Parathyroid adenoma (tissue), 2 donors: ENCODE results near the gene FGGY.
"Not testable (repeated sequence)": the region's sequence is repeated elsewhere in the genome, so short reads cannot be mapped to it uniquely, and the experiment has no call there.

Source experiments
- H2AFZ ChIP-seq: fragments of 300-600 bp; sonication (generic); one replicate; pipeline ENCODE4 v1.7.0; 2017; ENCODE audit warnings: antibody characterized with exemption, mild to moderate bottlenecking
- H3K27ac ChIP-seq: fragments of 300-600 bp; sonication (generic); one replicate; pipeline ENCODE4 v1.7.0; 2017
- H3K27me3 ChIP-seq: fragments of 300-600 bp; sonication (generic); one replicate; pipeline ENCODE4 v1.7.0; 2017; ENCODE audit warnings: low read length; ENCODE audit not compliant: control insufficient read depth, insufficient read depth
- H3K36me3 ChIP-seq: fragments of 300-600 bp; sonication (generic); one replicate; pipeline ENCODE4 v1.7.0; 2017; ENCODE audit warnings: low read length; ENCODE audit not compliant: control insufficient read depth, insufficient read depth
- H3K4me1 ChIP-seq: fragments of 300-600 bp; sonication (generic); one replicate; pipeline ENCODE4 v1.7.0; 2017; ENCODE audit warnings: control low read depth
- H3K4me2 ChIP-seq: fragments of 300-600 bp; sonication (generic); one replicate; pipeline ENCODE4 v1.7.0; 2017; ENCODE audit warnings: low read length
- H3K4me3 ChIP-seq: fragments of 300-600 bp; sonication (generic); one replicate; pipeline ENCODE4 v1.7.0; 2017; ENCODE audit warnings: low read depth, low read length
- H3K79me2 ChIP-seq: fragments of 300-600 bp; sonication (generic); one replicate; pipeline ENCODE4 v1.7.0; 2017; ENCODE audit warnings: control low read depth
- H3K9ac ChIP-seq: fragments of 300-600 bp; sonication (generic); one replicate; pipeline ENCODE4 v1.7.0; 2017; ENCODE audit warnings: mild to moderate bottlenecking
- H3K9me3 ChIP-seq: fragments of 300-600 bp; sonication (generic); one replicate; pipeline ENCODE4 v1.7.0; 2017; ENCODE audit warnings: low read length; ENCODE audit not compliant: control insufficient read depth
- CTCF ChIP-seq: fragments of 300-600 bp; sonication (generic); IDR thresholded peaks from one replicate; pipeline ENCODE4 v1.7.0; 2017; ENCODE audit warnings: antibody characterized with exemption, mild to moderate bottlenecking
- donor health status: primary hyperparathyroidism.

The FGGY gene

GRCh38 chr1:59601811-59602210 lies 304.9 kb downstream of the FGGY start:
- Histone ChIP-seq H3K9me3 (no peaks in the 10 kb centered on the region), H3K4me2 (no peak overlapping the region), H3K27ac (no peak overlapping the region), H3K9ac (no peak overlapping the region), H3K36me3 (no peaks in the 10 kb centered on the region), H3K4me1 (no peaks in the 10 kb centered on the region), H2AFZ (no peak overlapping the region), H3K4me3 (no peak overlapping the region), H3K79me2 (no peaks in the 10 kb centered on the region), H3K27me3 (no peaks in the 10 kb centered on the region)
- no peak for TF ChIP-seq CTCF

GRCh38 chr1:59604191-59604590 lies 307.3 kb downstream of the FGGY start:
- no peak overlapping the region for H3K9ac ChIP-seq
- no peak overlapping the region for H3K27ac ChIP-seq
- H3K4me1 ChIP-seq = no peaks in the 10 kb centered on the region
- no peaks in the 10 kb centered on the region for H3K79me2 ChIP-seq
- no peak overlapping the region for H2AFZ ChIP-seq
- H3K9me3 ChIP-seq = no peaks in the 10 kb centered on the region
- H3K27me3 ChIP-seq = no peaks in the 10 kb centered on the region
- TF ChIP-seq CTCF = no peak
- no peaks in the 10 kb centered on the region for H3K36me3 ChIP-seq
- no peak overlapping the region for H3K4me3 ChIP-seq
- H3K4me2 ChIP-seq = no peak overlapping the region

- no peaks in the 10 kb centered on the region for H3K9me3 ChIP-seq
- H3K79me2 ChIP-seq = no peaks in the 10 kb centered on the region
- no peak for TF ChIP-seq CTCF
- H3K27ac ChIP-seq = no peak overlapping the region
- no peaks in the 10 kb centered on the region for H3K27me3 ChIP-seq
- H3K4me2 ChIP-seq = no peak overlapping the region
- no peak overlapping the region for H3K9ac ChIP-seq
- no peaks in the 10 kb centered on the region for H3K36me3 ChIP-seq
- H3K4me1 ChIP-seq = no peaks in the 10 kb centered on the region
- no peak overlapping the region for H3K4me3 ChIP-seq
- H2AFZ ChIP-seq = no peak overlapping the region
These were observed 308.3 kb downstream of the FGGY start for GRCh38 chr1:59605184-59605583.

- Histone ChIP-seq H3K9ac (no peak overlapping the region), H2AFZ (no peak overlapping the region), H3K4me3 (no peak overlapping the region), H3K9me3 (no peaks in the 10 kb centered on the region), H3K36me3 (no peaks in the 10 kb centered on the region), H3K79me2 (no peaks in the 10 kb centered on the region), H3K27me3 (no peaks in the 10 kb centered on the region), H3K4me2 (no peak overlapping the region), H3K27ac (no peak overlapping the region), H3K4me1 (no peaks in the 10 kb centered on the region)
- no peak for TF ChIP-seq CTCF
These were observed 308.9 kb downstream of the FGGY start for GRCh38 chr1:59605761-59606160.

GRCh38 chr1:59609245-59609644 lies 312.4 kb downstream of the FGGY start:
- Histone ChIP-seq H3K4me2 (no peak overlapping the region), H3K9ac (no peak overlapping the region), H3K27ac (no peak overlapping the region), H2AFZ (no peak overlapping the region), H3K9me3 (no peaks in the 10 kb centered on the region), H3K4me1 (no peaks in the 10 kb centered on the region), H3K36me3 (no peaks in the 10 kb centered on the region), H3K27me3 (no peaks in the 10 kb centered on the region), H3K4me3 (no peak overlapping the region), H3K79me2 (no peaks in the 10 kb centered on the region)
- no peak for TF ChIP-seq CTCF

GRCh38 chr1:59610499-59610898 lies 313.6 kb downstream of the FGGY start:
- not testable (repeated sequence) for H2AFZ ChIP-seq, H3K27ac ChIP-seq, H3K36me3 ChIP-seq, H3K4me1 ChIP-seq, H3K9ac ChIP-seq, H3K4me2 ChIP-seq, H3K4me3 ChIP-seq, H3K79me2 ChIP-seq, H3K27me3 ChIP-seq, H3K9me3 ChIP-seq
